ENCODE results near the gene SFT2D2.
A peak's percentile ranks its signal among the peaks of the same experiment; 100 is the strongest.

The SFT2D2 gene

GRCh38 chr1:168280296-168280927, 54.6 kb downstream of the SFT2D2 start, which contains the start of gene TBX19:
Gene TBX19, plus strand, starts transcription at chr1:168280877. Its CDS starts 214 bp downstream, at chr1:168281091.
- Mint-ChIP-seq H3K27me3 (no peaks in the 10 kb centered on the region), H3K9me3 (no peaks in the 10 kb centered on the region), H3K4me3 (no peak within 1 kb of the TSS), H3K4me1 (no peaks in the 10 kb centered on the region), H3K27ac (no peak within 1 kb of the TSS)
- DNase-seq: no peak
- no peak for ATAC-seq

GRCh38 chr1:168281603-168282325, 56.0 kb downstream of the SFT2D2 start:
- Mint-ChIP-seq H3K9me3 (no peaks in the 10 kb centered on the region), H3K27ac (no peak overlapping the region), H3K4me1 (peaks cover 8% of the 10 kb centered on the region), H3K27me3 (no peaks in the 10 kb centered on the region), H3K4me3 (no peak overlapping the region)
- ATAC-seq (no peak), DNase-seq (no peak)

- DNase-seq: no peak
- no peak overlapping the region for H3K27ac Mint-ChIP-seq
- H3K9me3 Mint-ChIP-seq: no peaks in the 10 kb centered on the region
- no peak overlapping the region for H3K4me3 Mint-ChIP-seq
- ATAC-seq: no peak
- no peaks in the 10 kb centered on the region for H3K27me3 Mint-ChIP-seq
- H3K4me1 Mint-ChIP-seq: peaks cover 16% of the 10 kb centered on the region
Measured at GRCh38 chr1:168285521-168285790, 59.7 kb downstream of the SFT2D2 start.

GRCh38 chr1:168285971-168286927, 60.4 kb downstream of the SFT2D2 start:
- DNase-seq (no peak), ATAC-seq (no peak)
- no peak overlapping the region for H3K27ac Mint-ChIP-seq
- no peaks in the 10 kb centered on the region for H3K27me3 Mint-ChIP-seq
- no peaks in the 10 kb centered on the region for H3K9me3 Mint-ChIP-seq
- peaks cover 16% of the 10 kb centered on the region for H3K4me1 Mint-ChIP-seq
- no peak overlapping the region for H3K4me3 Mint-ChIP-seq

- Mint-ChIP-seq H3K9me3 (no peaks in the 10 kb centered on the region), H3K27ac (peak overlapping the region in 1 of 2 donors; percentile 40), H3K4me3 (no peak overlapping the region), H3K4me1 (peaks cover 16% of the 10 kb centered on the region), H3K27me3 (no peaks in the 10 kb centered on the region)
- ATAC-seq (peak; percentile 83), DNase-seq (no peak)
Measured at GRCh38 chr1:168287237-168287664, 61.4 kb downstream of the SFT2D2 start.

- no peak for DNase-seq
- H3K27ac Mint-ChIP-seq: peak overlapping the region in 1 of 2 donors; percentile 46
- no peak for ATAC-seq
- peaks cover 16% of the 10 kb centered on the region for H3K4me1 Mint-ChIP-seq
- no peak overlapping the region for H3K4me3 Mint-ChIP-seq
- no peaks in the 10 kb centered on the region for H3K9me3 Mint-ChIP-seq
- H3K27me3 Mint-ChIP-seq: no peaks in the 10 kb centered on the region
Measured at GRCh38 chr1:168288311-168289052, 62.7 kb downstream of the SFT2D2 start.

GRCh38 chr1:168291222-168291837, 65.5 kb downstream of the SFT2D2 start:
- no peak overlapping the region for H3K4me3 Mint-ChIP-seq
- H3K27ac Mint-ChIP-seq: no peak overlapping the region
- H3K4me1 Mint-ChIP-seq: peaks cover 13% of the 10 kb centered on the region
- no peak for ATAC-seq
- no peaks in the 10 kb centered on the region for H3K9me3 Mint-ChIP-seq
- DNase-seq: no peak
- H3K27me3 Mint-ChIP-seq: no peaks in the 10 kb centered on the region

GRCh38 chr1:168293356-168293755, 67.6 kb downstream of the SFT2D2 start:
- Mint-ChIP-seq H3K9me3 (no peaks in the 10 kb centered on the region), H3K4me1 (no peaks in the 10 kb centered on the region), H3K4me3 (no peak overlapping the region), H3K27me3 (no peaks in the 10 kb centered on the region), H3K27ac (no peak overlapping the region)
- ATAC-seq (no peak), DNase-seq (no peak)

GRCh38 chr1:168295411-168296114, 69.8 kb downstream of the SFT2D2 start:
- Mint-ChIP-seq H3K4me3 (no peak overlapping the region), H3K9me3 (no peaks in the 10 kb centered on the region), H3K27me3 (no peaks in the 10 kb centered on the region), H3K27ac (no peak overlapping the region), H3K4me1 (no peaks in the 10 kb centered on the region)
- ATAC-seq (no peak), DNase-seq (no peak)

- Mint-ChIP-seq H3K27me3 (no peaks in the 10 kb centered on the region), H3K4me1 (no peaks in the 10 kb centered on the region), H3K27ac (no peak overlapping the region), H3K9me3 (no peaks in the 10 kb centered on the region), H3K4me3 (no peak overlapping the region)
- no peak for DNase-seq
- ATAC-seq: no peak
Measured at GRCh38 chr1:168297019-168297730, 71.4 kb downstream of the SFT2D2 start.

- ATAC-seq (no peak), DNase-seq (no peak)
- Mint-ChIP-seq H3K9me3 (no peaks in the 10 kb centered on the region), H3K27me3 (no peaks in the 10 kb centered on the region), H3K4me3 (no peak overlapping the region), H3K4me1 (no peaks in the 10 kb centered on the region), H3K27ac (no peak overlapping the region)
Measured at GRCh38 chr1:168298446-168298845, 72.6 kb downstream of the SFT2D2 start.

GRCh38 chr1:168300626-168301025, 74.8 kb downstream of the SFT2D2 start:
- H3K4me1 Mint-ChIP-seq: no peaks in the 10 kb centered on the region
- H3K9me3 Mint-ChIP-seq: no peaks in the 10 kb centered on the region
- no peak overlapping the region for H3K27ac Mint-ChIP-seq
- no peaks in the 10 kb centered on the region for H3K27me3 Mint-ChIP-seq
- ATAC-seq: no peak
- H3K4me3 Mint-ChIP-seq: no peak overlapping the region
- no peak for DNase-seq

GRCh38 chr1:168301664-168302320, 76.0 kb downstream of the SFT2D2 start:
- ATAC-seq: no peak
- H3K9me3 Mint-ChIP-seq: no peaks in the 10 kb centered on the region
- no peak overlapping the region for H3K4me3 Mint-ChIP-seq
- no peaks in the 10 kb centered on the region for H3K27me3 Mint-ChIP-seq
- no peak for DNase-seq
- H3K27ac Mint-ChIP-seq: no peak overlapping the region
- no peaks in the 10 kb centered on the region for H3K4me1 Mint-ChIP-seq

All from stimulated activated naive CD8-positive, alpha-beta T cell treated with anti-CD3 and anti-CD28 coated beads, Interleukin-15, amount 100 ng/mL, for 72 hours (primary cell).